Neural progenitor cell (in vitro differentiated cells): ENCODE measurements around the gene EFCAB11. TPM values are rescaled to one million over a fixed set of nuclear protein-coding genes. Genes with fewer than 3 reads are reported as not detected.
A peak's percentile ranks its signal among the peaks of the same experiment; 100 is the strongest.

Experiments used
- DNase-seq: peaks from one replicate; pipeline ENCODE4 v3.0.0-alpha.2; 2016; ENCODE audit warnings: low spot score
- H2AFZ ChIP-seq: fragments of 200-600 bp; sonication (generic); replicated peaks from 2 replicates; pipeline ENCODE4 v1.6.1; 2016; ENCODE audit warnings: antibody characterized with exemption
- H3F3A ChIP-seq: fragments of 200-600 bp; sonication (generic); 2 replicates; pipeline ENCODE4 v1.6.1; 2016; ENCODE audit warnings: antibody characterized with exemption, low read depth
- H3K27ac ChIP-seq: fragments of 200-600 bp; sonication (generic); 2 replicates; pipeline ENCODE4 v1.5.1; 2016; ENCODE audit warnings: mild to moderate bottlenecking
- H3K27me3 ChIP-seq: fragments of 200-600 bp; sonication (generic); 2 replicates; pipeline ENCODE4 v1.6.1; 2016; ENCODE audit warnings: mild to moderate bottlenecking, moderate library complexity
- H3K36me3 ChIP-seq: fragments of 200-600 bp; sonication (generic); 2 replicates; pipeline ENCODE4 v1.5.1; 2016
- H3K4me1 ChIP-seq: fragments of 200-600 bp; sonication (generic); 2 replicates; pipeline ENCODE4 v1.6.1; 2016; ENCODE audit warnings: mixed run types
- H3K4me2 ChIP-seq: fragments of 200-600 bp; sonication (generic); 2 replicates; pipeline ENCODE4 v1.6.1; 2016
- H3K4me3 ChIP-seq: fragments of 200-600 bp; sonication (generic); 2 replicates; pipeline ENCODE4 v1.5.1; 2016
- H3K79me2 ChIP-seq: fragments of 200-600 bp; sonication (generic); 2 replicates; pipeline ENCODE4 v1.6.1; 2016; ENCODE audit warnings: low read depth
- H3K9ac ChIP-seq: fragments of 200-600 bp; sonication (generic); 2 replicates; pipeline ENCODE4 v1.6.1; 2016
- H3K9me3 ChIP-seq: fragments of 200-600 bp; sonication (generic); 2 replicates; pipeline ENCODE4 v1.5.1; 2016; ENCODE audit warnings: low read depth
- H4K20me1 ChIP-seq: fragments of 200-600 bp; sonication (generic); 2 replicates; pipeline ENCODE4 v1.6.1; 2016; ENCODE audit warnings: low read depth
- H3K27ac Mint-ChIP-seq: 3 replicates; pipeline ENCODE4 v1.8.0; 2021; ENCODE audit warnings: mixed read lengths
- H3K27me3 Mint-ChIP-seq: 2 replicates; pipeline ENCODE4 v1.8.0; 2022; ENCODE audit warnings: low read depth, mild to moderate bottlenecking, inconsistent platforms, moderate library complexity, mixed read lengths; ENCODE audit not compliant: insufficient read depth
- H3K36me3 Mint-ChIP-seq: 3 replicates; pipeline ENCODE4 v1.8.0; 2021; ENCODE audit warnings: mixed read lengths
- H3K4me1 Mint-ChIP-seq: 3 replicates; pipeline ENCODE4 v1.8.0; 2021; ENCODE audit warnings: mixed read lengths
- H3K4me3 Mint-ChIP-seq: 3 replicates; pipeline ENCODE4 v1.8.0; 2021; ENCODE audit warnings: mild to moderate bottlenecking, moderate library complexity, mixed read lengths
- H3K9me3 Mint-ChIP-seq: 3 replicates; pipeline ENCODE4 v1.8.0; 2020; ENCODE audit warnings: mixed read lengths
- EZH2 ChIP-seq: fragments of 200-600 bp; sonication (generic); IDR thresholded peaks from 2 replicates; pipeline ENCODE4 v1.6.1; 2017; ENCODE audit warnings: antibody characterized with exemption, mild to moderate bottlenecking, moderate library complexity
- EZH2phosphoT487 ChIP-seq: fragments of 200-600 bp; sonication (generic); IDR thresholded peaks from 2 replicates; pipeline ENCODE4 v1.6.1; 2017; ENCODE audit warnings: antibody characterized with exemption
- total RNA-seq: library from RNA; depleted of rRNA; stranded (reverse); fragments of >200 nt; gene quantifications from 2 replicates; pipeline ENCODE4 v1.2.3, GENCODE V29; 2015; ENCODE audit warnings: low replicate concordance
- TF ChIP-seq, protein P1 (sequence below): fragments of 200-600 bp; sonication (generic); IDR thresholded peaks from 2 replicates; pipeline ENCODE4 v1.5.1; 2017; ENCODE audit warnings: antibody characterized with exemption, mild to moderate bottlenecking

EFCAB11 gene
- total RNA-seq, 1 donor from 2014 or later, result 27.6 TPM

DNA sequence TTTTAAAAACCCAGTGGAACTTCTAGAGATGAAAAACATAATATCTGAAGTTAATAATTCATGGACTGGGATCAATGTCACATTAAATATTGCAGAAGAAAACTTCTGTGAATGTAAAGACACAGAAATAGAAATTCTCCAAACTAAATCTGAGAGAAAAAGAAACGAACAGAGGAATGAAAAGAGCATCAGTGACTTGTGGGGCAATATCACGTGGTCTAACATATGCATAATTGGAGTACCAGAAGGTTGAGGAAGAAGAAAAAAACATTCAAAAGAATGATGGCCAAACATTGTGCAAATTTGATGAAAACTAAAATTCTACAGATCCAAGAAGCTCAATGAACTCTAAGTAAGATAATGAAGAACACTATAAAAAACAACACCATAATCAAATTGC lies 130.8 kb downstream of the EFCAB11 start:
- Mint-ChIP-seq H3K27ac (no peak overlapping the region), H3K9me3 (no peaks in the 10 kb centered on the region), H3K4me3 (no peak overlapping the region), H3K4me1 (no peaks in the 10 kb centered on the region), H3K27me3 (peaks cover 2% of the 10 kb centered on the region), H3K36me3 (no peaks in the 10 kb centered on the region)
- Histone ChIP-seq H2AFZ (no peak overlapping the region), H3F3A (no peaks in the 10 kb centered on the region), H3K36me3 (no peaks in the 10 kb centered on the region), H3K9me3 (no peaks in the 10 kb centered on the region), H3K27me3 (no peaks in the 10 kb centered on the region), H3K4me1 (no peaks in the 10 kb centered on the region), H3K4me3 (no peak overlapping the region), H3K9ac (no peak overlapping the region), H4K20me1 (no peaks in the 10 kb centered on the region), H3K4me2 (no peak overlapping the region), H3K79me2 (no peaks in the 10 kb centered on the region), H3K27ac (no peak overlapping the region)
- TF ChIP-seq, protein P1, sequence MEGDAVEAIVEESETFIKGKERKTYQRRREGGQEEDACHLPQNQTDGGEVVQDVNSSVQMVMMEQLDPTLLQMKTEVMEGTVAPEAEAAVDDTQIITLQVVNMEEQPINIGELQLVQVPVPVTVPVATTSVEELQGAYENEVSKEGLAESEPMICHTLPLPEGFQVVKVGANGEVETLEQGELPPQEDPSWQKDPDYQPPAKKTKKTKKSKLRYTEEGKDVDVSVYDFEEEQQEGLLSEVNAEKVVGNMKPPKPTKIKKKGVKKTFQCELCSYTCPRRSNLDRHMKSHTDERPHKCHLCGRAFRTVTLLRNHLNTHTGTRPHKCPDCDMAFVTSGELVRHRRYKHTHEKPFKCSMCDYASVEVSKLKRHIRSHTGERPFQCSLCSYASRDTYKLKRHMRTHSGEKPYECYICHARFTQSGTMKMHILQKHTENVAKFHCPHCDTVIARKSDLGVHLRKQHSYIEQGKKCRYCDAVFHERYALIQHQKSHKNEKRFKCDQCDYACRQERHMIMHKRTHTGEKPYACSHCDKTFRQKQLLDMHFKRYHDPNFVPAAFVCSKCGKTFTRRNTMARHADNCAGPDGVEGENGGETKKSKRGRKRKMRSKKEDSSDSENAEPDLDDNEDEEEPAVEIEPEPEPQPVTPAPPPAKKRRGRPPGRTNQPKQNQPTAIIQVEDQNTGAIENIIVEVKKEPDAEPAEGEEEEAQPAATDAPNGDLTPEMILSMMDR, result no peak
- no peak for TF ChIP-seq EZH2
- no peak for TF ChIP-seq EZH2phosphoT487
- DNase-seq, result no peak

DNA sequence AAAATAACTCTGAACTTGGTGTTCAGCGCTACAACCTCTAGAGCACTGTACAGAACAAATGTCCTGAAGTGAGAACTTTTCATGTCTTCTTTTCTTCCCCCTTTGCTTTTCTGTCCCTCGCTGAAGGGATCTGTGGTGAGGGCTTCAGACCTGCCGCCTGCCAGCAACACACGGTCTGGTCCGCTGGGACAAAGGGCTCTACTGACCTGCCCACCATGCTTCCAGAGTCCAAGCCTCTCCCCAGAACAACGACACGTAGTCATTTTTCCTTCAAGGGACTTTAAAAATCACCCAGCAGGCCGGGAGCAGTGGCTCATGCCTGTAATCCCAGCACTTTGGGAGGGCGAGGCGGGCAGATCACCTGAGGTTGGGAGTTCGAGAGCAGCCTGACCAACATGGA lies 140.4 kb downstream of the EFCAB11 start:
- Histone ChIP-seq H3K27ac (no peak overlapping the region), H3K4me2 (no peak overlapping the region), H3K4me3 (no peak overlapping the region), H3K36me3 (no peaks in the 10 kb centered on the region), H3K9ac (no peak overlapping the region), H3K4me1 (no peaks in the 10 kb centered on the region), H3F3A (no peaks in the 10 kb centered on the region), H3K79me2 (no peaks in the 10 kb centered on the region), H2AFZ (no peak overlapping the region), H3K9me3 (no peaks in the 10 kb centered on the region), H3K27me3 (no peaks in the 10 kb centered on the region), H4K20me1 (no peaks in the 10 kb centered on the region)
- peaks cover 6% of the 10 kb centered on the region for H3K4me1 Mint-ChIP-seq
- H3K9me3 Mint-ChIP-seq, result no peaks in the 10 kb centered on the region
- H3K27ac Mint-ChIP-seq, result no peak overlapping the region
- TF ChIP-seq EZH2phosphoT487, result no peak
- TF ChIP-seq, protein P1, result no peak
- TF ChIP-seq EZH2, result no peak
- H3K27me3 Mint-ChIP-seq, result no peaks in the 10 kb centered on the region
- DNase-seq, result no peak
- no peaks in the 10 kb centered on the region for H3K36me3 Mint-ChIP-seq
- H3K4me3 Mint-ChIP-seq, result no peak overlapping the region

DNA sequence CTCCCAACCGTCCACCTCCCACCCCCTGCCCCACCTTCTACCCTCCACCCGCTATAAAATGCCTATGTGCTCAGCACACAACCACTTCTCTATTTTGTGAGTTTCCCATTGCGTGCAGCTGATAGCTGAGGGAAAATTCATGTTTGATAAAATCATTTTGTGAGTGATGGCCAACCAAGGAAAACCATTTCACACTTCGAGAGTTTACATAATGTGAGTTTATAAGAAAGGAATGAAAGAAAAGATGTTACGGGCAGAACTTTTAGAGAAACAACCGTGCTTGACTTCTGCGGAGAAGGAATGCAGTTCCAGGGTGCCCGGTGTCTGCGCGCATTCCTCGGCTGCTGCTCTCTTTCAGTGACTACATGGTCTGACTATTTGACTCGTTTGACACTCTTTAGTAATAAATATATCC lies 140.9 kb downstream of the EFCAB11 start:
- no peak overlapping the region for H2AFZ ChIP-seq
- H3K36me3 ChIP-seq, result no peaks in the 10 kb centered on the region
- no peaks in the 10 kb centered on the region for H4K20me1 ChIP-seq
- peaks cover 6% of the 10 kb centered on the region for H3K4me1 Mint-ChIP-seq
- H3K4me2 ChIP-seq, result peak overlapping the region; percentile 67
- H3K27ac Mint-ChIP-seq, result no peak overlapping the region
- no peaks in the 10 kb centered on the region for H3K79me2 ChIP-seq
- no peaks in the 10 kb centered on the region for H3K36me3 Mint-ChIP-seq
- DNase-seq, result peak; percentile 39
- no peak overlapping the region for H3K27ac ChIP-seq
- no peaks in the 10 kb centered on the region for H3K9me3 ChIP-seq
- H3K27me3 Mint-ChIP-seq, result no peaks in the 10 kb centered on the region
- no peaks in the 10 kb centered on the region for H3F3A ChIP-seq
- H3K9me3 Mint-ChIP-seq, result no peaks in the 10 kb centered on the region
- TF ChIP-seq EZH2phosphoT487 (no peak), EZH2 (no peak)
- TF ChIP-seq, protein P1, result no peak
- no peak overlapping the region for H3K4me3 ChIP-seq
- H3K4me1 ChIP-seq, result no peaks in the 10 kb centered on the region
- H3K4me3 Mint-ChIP-seq, result no peak overlapping the region
- no peaks in the 10 kb centered on the region for H3K27me3 ChIP-seq
- no peak overlapping the region for H3K9ac ChIP-seq
